Lower leg skin (tissue), 4 donors: Measurements from ENCODE around the gene PSME3. TPM values are rescaled to one million over a fixed set of nuclear protein-coding genes. Genes with fewer than 3 reads are reported as not detected.
"Not testable (repeated sequence)": the region's sequence is repeated elsewhere in the genome, so short reads cannot be mapped to it uniquely, and the experiment has no call there.

ENCODE experiments used
- DNase-seq, 2 donors: peaks; one replicate each; pipeline ENCODE4 v3.0.0-alpha.2; 2019; ENCODE audit warnings: low spot score in 2 of 2
- H3K4me3 ChIP-seq: fragments of 200-600 bp; sonication (generic); 2 replicates; pipeline ENCODE4 v1.5.1; 2017; ENCODE audit warnings: mild to moderate bottlenecking, low read depth; ENCODE audit not compliant: poor library complexity, severe bottlenecking
- CTCF ChIP-seq, 3 donors: fragments of 450-650 bp; IDR thresholded peaks; one replicate each; pipeline ENCODE4 v1.5.1; 2016; ENCODE audit warnings: antibody characterized with exemption in 3 of 3, mild to moderate bottlenecking in 3 of 3, moderate library complexity in 2 of 3
- POLR2A ChIP-seq, 2 donors: fragments of 450-650 bp; IDR thresholded peaks; one replicate each; pipeline ENCODE4 v1.6.1; 2016 to 2017; ENCODE audit warnings: antibody characterized with exemption in 2 of 2, mild to moderate bottlenecking in 1 of 2, moderate library complexity in 1 of 2
- whole genome bisulfite sequencing, 2 donors: methylation state at CpG; one replicate each; pipeline ENCODE4 v1.1.5; 2018; 5-methylcytosine and 5-hydroxymethylcytosine counted together
- intact Hi-C: fragments of 100-400 bp; cut with DNase I; formaldehyde crosslinking; loops from one replicate; pipeline ENCODE4 v1.15.0; 2023; ENCODE audit warnings: low total_unique reads
- total RNA-seq, 4 donors: library from RNA; depleted of rRNA; stranded (reverse); fragments of >200 nt; gene quantifications; one replicate each; pipeline ENCODE4 v1.1.0, GENCODE V29; 2016

The PSME3 gene
- total RNA-seq, 4 donors from 2014 or later = 56.2 to 82.0 (median 75.1) TPM

GRCh38 chr17:42878924-42879595 is 45.9 kb downstream of the PSME3 start:
- no peak for DNase-seq
- intact Hi-C loops = no loop called here
- H3K4me3 ChIP-seq = no peak overlapping the region
- TF ChIP-seq POLR2A (IDR thresholded peaks at IDR 0.05) (no peak), CTCF (IDR thresholded peaks at IDR 0.05) (no peak)
- WGBS, 2 donors = 78% methylated on average over 8 of the region's 8 CpGs

GRCh38 chr17:42879596-42879985 is 46.4 kb downstream of the PSME3 start:
- intact Hi-C loops = no loop called here
- TF ChIP-seq POLR2A (IDR thresholded peaks at IDR 0.05) (no peak), CTCF (IDR thresholded peaks at IDR 0.05) (no peak)
- WGBS, 2 donors = 55 to 61% methylated on average over 6 of the region's 6 CpGs
- H3K4me3 ChIP-seq = no peak overlapping the region
- DNase-seq = no peak

- no peak for DNase-seq
- WGBS, 2 donors = 78 to 86% methylated on average over 5 of the region's 5 CpGs
- no peak overlapping the region for H3K4me3 ChIP-seq
- no peak for TF ChIP-seq POLR2A (IDR thresholded peaks at IDR 0.05)
- TF ChIP-seq CTCF (IDR thresholded peaks at IDR 0.05) = no peak
- intact Hi-C loops = no loop called here
These were observed 47.6 kb downstream of the PSME3 start for GRCh38 chr17:42880776-42881310.

GRCh38 chr17:42881706-42882105 is 48.5 kb downstream of the PSME3 start:
- WGBS, 2 donors = 93% methylated on average over 6 of the region's 6 CpGs
- H3K4me3 ChIP-seq, DNase-seq, intact Hi-C loops: not testable (repeated sequence)

- TF ChIP-seq POLR2A (IDR thresholded peaks at IDR 0.05) (no peak), CTCF (IDR thresholded peaks at IDR 0.05) (no peak)
- no peak for DNase-seq
- WGBS, 2 donors = 88 to 94% methylated on average over 8 of the region's 8 CpGs
- H3K4me3 ChIP-seq = no peak overlapping the region
- intact Hi-C loops = no loop called here
These were observed 49.0 kb downstream of the PSME3 start for GRCh38 chr17:42882166-42882565.

GRCh38 chr17:42883802-42884558 is 50.8 kb downstream of the PSME3 start:
- no peak for DNase-seq
- no peak for TF ChIP-seq POLR2A (IDR thresholded peaks at IDR 0.05)
- intact Hi-C loops = no loop called here
- 76 to 82% methylated on average over 7 of the region's 7 CpGs for WGBS, 2 donors
- no peak overlapping the region for H3K4me3 ChIP-seq

GRCh38 chr17:42885806-42886205 is 52.6 kb downstream of the PSME3 start:
- WGBS, 2 donors = 94 to 97% methylated on average over 3 of the region's 3 CpGs
- intact Hi-C loops, DNase-seq, H3K4me3 ChIP-seq: not testable (repeated sequence)
